GM15510 (cell line): ENCODE measurements around the gene GPRIN3.

Experiments
- POLR2A ChIP-seq: IDR thresholded peaks from 3 replicates; pipeline ENCODE4 v1.6.1; 2011; ENCODE audit warnings: borderline replicate concordance; ENCODE audit not compliant: insufficient read length; ENCODE audit errors: extremely low read depth

GPRIN3 gene

DNA sequence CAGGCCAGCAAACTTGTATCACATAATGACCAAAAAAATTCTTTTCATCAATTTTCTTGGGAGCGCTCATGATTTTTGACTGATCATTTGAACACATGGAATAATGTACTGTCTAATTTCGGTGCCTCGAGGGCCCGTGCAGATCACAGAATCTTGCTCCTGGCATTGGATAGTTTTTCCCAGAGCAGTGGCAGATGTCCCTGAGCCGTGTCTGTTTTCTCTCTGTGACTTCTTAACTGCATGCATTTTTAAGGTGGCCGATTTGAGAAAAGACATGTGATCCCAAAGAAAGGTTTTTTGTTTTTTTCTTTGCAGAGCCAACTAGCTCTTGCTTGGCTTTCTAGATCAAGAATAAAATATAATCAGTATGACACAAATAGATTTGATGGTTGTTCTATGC is 19.7 kb downstream of the GPRIN3 start:
- TF ChIP-seq POLR2A = no peak

GRCh38 chr4:89285745-89286144 is 21.9 kb downstream of the GPRIN3 start:
- TF ChIP-seq POLR2A = no peak

DNA sequence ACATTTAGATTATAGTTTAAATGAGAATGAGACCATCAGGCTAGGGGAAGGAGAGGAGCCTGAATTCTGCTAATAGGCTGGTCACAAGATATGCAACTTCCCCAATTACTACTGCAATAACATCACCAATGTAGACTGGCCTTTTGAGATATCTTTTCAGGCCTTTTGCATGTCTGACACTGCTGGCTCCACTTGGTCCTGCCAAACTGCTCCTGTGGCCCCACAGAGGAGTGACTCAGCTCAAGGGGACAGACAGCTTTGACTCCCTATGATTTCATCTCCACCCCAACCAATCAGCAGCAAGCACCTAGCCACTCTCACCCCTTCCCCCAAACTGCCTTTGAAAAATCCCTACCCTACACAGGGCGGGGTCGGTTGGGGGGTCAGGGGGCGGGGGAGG is 22.8 kb downstream of the GPRIN3 start:
- no peak for TF ChIP-seq POLR2A

GRCh38 chr4:89284020-89284424 is 23.6 kb downstream of the GPRIN3 start:
- TF ChIP-seq POLR2A = no peak

- no peak for TF ChIP-seq POLR2A
These were observed 24.2 kb downstream of the GPRIN3 start for GRCh38 chr4:89283226-89284009.

GRCh38 chr4:89279385-89279784 is 28.2 kb downstream of the GPRIN3 start:
- TF ChIP-seq POLR2A = no peak

GRCh38 chr4:89277412-89277811 is 30.2 kb downstream of the GPRIN3 start:
- no peak for TF ChIP-seq POLR2A

- TF ChIP-seq POLR2A = no peak
These were observed 31.3 kb downstream of the GPRIN3 start for GRCh38 chr4:89276296-89276695.

GRCh38 chr4:89275587-89275986 is 32.0 kb downstream of the GPRIN3 start:
- TF ChIP-seq POLR2A = no peak

- TF ChIP-seq POLR2A = no peak
These were observed 33.9 kb downstream of the GPRIN3 start for GRCh38 chr4:89273741-89274141.

DNA sequence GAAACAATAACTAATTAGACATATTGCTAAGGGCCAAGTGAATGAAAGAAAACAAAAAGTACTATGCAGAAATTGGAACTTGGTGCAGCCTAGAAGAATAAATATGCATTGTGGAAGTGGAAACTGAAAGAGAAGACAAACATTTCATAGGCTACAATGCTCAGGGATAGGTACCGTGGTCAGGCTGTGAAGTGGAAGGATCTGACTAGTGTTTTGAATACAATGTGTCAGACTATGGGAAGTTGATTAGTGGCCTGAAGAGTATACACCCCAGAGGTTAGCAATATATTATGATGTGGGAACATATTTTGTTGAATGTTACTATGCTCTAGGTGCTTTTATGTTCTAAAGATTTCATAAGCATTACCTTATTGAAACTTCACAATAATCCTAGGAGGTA is 36.8 kb downstream of the GPRIN3 start:
- TF ChIP-seq POLR2A = no peak

DNA sequence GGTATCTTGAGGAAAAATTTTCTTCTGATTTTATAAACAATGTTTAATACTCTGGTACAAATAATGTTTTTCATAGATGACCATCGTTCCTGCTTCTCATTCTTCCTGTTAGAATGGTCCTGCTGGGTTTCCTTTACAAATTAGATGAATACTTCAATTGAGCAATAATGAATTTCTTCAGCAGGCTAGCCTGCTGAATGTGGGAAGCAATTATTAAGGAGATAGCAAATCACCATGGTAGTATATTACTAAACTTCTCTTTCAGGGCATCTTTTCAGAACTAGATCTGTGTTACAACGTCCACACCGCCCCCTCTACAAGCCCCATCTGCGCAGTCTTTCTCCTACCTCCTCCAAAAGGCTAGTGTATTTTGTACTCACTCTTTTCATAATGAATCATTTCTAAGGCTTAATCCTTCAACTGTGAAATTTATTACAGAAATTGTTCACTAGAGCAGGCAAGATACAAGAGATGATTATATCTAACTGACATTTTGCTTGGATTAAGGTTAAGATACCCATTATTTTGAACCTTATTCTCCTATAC is 38.4 kb downstream of the GPRIN3 start:
- no peak for TF ChIP-seq POLR2A

DNA sequence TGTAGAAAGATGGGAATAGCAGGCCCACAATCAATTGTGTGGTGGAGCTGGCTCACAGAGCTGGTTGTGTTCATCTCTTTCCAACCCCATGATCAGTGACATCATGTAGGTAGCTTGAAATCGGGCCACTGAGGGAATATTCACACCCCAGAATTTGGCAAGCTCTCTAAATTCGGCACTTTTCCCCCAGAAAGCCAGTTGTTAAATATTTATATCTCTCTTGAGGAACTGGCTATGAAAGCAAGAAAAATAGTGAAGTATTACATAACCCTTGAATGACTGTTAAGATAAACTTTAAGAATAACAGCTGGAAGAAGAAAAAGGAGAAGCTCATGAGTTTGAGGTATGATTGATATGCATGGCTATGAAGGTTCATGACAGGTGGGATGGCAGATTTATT is 38.9 kb downstream of the GPRIN3 start:
- no peak for TF ChIP-seq POLR2A

DNA sequence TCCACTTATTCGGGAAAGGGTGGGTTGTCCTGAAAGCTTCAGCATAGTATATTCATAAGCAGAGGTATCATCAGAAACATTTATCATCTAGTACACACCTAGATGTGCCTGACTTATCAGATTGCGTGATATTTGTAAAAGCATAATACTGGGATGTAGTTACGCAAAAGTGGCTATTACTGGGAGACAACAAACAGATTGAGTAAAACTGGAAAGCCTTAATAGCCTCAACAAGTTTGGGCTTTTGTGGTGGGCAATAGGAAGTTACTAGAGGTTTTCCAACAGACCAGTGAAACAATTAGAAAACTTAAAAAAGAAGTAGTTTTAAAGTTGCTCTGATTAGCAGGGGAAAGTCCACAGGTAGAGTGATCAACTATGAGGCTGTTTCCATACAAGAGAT is 39.8 kb downstream of the GPRIN3 start:
- no peak for TF ChIP-seq POLR2A

- TF ChIP-seq POLR2A = no peak
These were observed 40.2 kb downstream of the GPRIN3 start for GRCh38 chr4:89267392-89267791.

DNA sequence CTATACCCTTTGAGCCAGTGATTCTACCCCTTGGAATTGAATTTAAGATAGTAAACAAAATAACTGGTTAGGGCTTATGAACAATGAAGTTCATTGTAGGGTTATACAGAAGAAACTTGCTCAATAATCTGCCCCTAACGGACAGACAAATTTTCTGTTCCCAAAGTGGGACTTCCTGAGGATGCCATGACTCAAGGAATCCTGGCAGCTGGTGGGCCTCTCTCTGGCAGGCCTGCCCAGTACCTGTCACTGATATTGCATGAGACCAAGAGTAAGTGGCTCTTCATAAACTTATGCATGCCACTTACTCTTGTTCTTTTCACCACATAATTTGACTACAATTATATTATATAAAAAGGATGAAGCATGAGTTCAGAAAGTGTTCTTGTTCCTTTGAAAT is 41.5 kb downstream of the GPRIN3 start:
- no peak for TF ChIP-seq POLR2A
